PFSK-1 (cell line): ENCODE data around the gene OR51B4.

Experiments
- FOXP2 ChIP-seq: optimal IDR thresholded peaks from 2 replicates; pipeline ENCODE3; 2011; ENCODE audit warnings: borderline replicate concordance, control low read depth, inconsistent platforms; ENCODE audit not compliant: insufficient read depth; ENCODE audit errors: extremely low read length, extremely low read depth
- POLR2AphosphoS5 ChIP-seq: IDR thresholded peaks from 2 replicates; pipeline ENCODE4 v1.6.1; 2012; ENCODE audit warnings: low read depth, mild to moderate bottlenecking, control low read depth, low read length, moderate library complexity
- TAF1 ChIP-seq: IDR thresholded peaks from 2 replicates; pipeline ENCODE4 v1.6.1; 2012; ENCODE audit warnings: low read length, control low read depth, borderline replicate concordance; ENCODE audit not compliant: insufficient read depth

GRCh38 chr11:5351208-5351607, 49.5 kb upstream of the OR51B4 start, which contains the start of gene OR51B6:
- TF ChIP-seq TAF1 = no peak
- TF ChIP-seq POLR2AphosphoS5 = no peak
- TF ChIP-seq FOXP2 = no peak
